ENCODE results near the gene POGLUT3. TPM values are rescaled to one million over a fixed set of nuclear protein-coding genes. Genes with fewer than 3 reads are reported as not detected.

The POGLUT3 gene
- polyA plus RNA-seq, 2 of the 4 experiments (the other 2 are of a cell fraction) = 15.3 to 22.6 TPM

DNA sequence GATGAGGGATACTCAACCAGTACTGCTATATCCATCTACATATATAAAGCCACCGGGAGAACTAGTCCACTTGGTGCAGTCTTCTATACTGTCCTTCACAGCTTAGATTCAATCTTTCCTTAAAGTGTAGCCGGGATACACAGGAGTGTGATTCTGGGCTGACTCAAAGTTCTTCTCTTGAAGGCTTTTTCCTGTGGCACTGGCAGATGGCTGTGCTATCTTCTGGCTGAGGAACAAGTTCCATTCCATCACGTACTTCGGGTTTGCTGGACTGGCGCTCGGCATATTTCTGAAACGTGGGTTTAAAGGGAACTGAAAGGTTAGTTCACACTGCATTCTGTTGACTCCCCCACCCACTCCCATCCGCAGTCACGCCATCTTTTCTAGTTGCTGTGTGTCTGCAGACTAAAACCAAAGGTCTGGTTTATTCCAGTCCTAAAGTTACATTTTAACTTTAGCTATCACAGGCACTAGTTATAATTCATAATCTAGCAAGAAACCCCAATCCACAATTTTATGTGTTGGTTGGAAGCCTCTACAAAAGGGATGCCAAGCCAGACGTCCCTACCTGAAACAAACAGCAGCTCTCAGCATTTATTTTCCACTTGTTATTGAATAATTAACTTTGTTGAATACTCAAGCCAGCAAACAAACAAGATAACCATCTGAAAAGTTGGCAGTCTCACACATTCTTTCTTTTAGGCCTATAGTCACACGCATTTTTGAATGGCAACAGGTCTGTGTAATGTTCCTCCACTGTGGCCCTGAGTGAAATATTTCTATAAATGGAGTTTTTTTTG is 23.3 kb downstream of the POGLUT3 start (continued):
- no peak for TF ChIP-seq ESRRA (IDR thresholded peaks at IDR 0.05; ENCODE audit: borderline replicate concordance, low read length)
- TF ChIP-seq ZSCAN20 (CRISPR knock-in tag; IDR thresholded peaks at IDR 0.05) = no peak
- TF ChIP-seq ZC3H11A (IDR thresholded peaks at IDR 0.05) = no peak

DNA sequence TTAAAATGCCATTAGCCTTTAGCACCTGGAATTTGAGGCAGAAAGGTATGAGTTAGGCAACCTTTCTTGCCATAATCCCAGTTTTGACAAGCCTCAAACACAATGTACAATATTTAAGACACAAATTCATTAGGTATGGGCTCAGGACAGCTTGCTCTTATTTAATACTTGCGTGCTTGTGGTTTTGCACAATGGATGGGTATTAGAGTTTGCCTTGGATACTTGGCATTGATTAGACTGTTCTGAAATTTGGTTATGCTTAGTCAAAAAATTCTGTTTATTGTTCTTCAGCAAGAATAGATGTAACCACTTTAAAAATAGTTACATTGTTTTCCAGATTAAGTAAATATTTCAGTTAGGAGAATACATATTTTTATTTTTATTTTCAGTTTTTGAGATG is 25.5 kb downstream of the POGLUT3 start:
- no peak for TF ChIP-seq POLR2AphosphoS2 (conservative IDR thresholded peaks at IDR 0.05; ENCODE audit: low read length)
- no peak for TF ChIP-seq JUN (IDR thresholded peaks at IDR 0.05)
- TF ChIP-seq HOXA7 (CRISPR knock-in tag; IDR thresholded peaks at IDR 0.05) = no peak
- TF ChIP-seq, protein P1, sequence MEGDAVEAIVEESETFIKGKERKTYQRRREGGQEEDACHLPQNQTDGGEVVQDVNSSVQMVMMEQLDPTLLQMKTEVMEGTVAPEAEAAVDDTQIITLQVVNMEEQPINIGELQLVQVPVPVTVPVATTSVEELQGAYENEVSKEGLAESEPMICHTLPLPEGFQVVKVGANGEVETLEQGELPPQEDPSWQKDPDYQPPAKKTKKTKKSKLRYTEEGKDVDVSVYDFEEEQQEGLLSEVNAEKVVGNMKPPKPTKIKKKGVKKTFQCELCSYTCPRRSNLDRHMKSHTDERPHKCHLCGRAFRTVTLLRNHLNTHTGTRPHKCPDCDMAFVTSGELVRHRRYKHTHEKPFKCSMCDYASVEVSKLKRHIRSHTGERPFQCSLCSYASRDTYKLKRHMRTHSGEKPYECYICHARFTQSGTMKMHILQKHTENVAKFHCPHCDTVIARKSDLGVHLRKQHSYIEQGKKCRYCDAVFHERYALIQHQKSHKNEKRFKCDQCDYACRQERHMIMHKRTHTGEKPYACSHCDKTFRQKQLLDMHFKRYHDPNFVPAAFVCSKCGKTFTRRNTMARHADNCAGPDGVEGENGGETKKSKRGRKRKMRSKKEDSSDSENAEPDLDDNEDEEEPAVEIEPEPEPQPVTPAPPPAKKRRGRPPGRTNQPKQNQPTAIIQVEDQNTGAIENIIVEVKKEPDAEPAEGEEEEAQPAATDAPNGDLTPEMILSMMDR (IDR thresholded peaks at IDR 0.05) = no peak
- TF ChIP-seq PHF8 (IDR thresholded peaks at IDR 0.05; ENCODE audit: borderline replicate concordance, low read depth) = no peak
- no peak for TF ChIP-seq HEYL (CRISPR knock-in tag; IDR thresholded peaks at IDR 0.05)
- TF ChIP-seq JUNB (IDR thresholded peaks at IDR 0.05) = no peak
- TF ChIP-seq, protein P2, sequence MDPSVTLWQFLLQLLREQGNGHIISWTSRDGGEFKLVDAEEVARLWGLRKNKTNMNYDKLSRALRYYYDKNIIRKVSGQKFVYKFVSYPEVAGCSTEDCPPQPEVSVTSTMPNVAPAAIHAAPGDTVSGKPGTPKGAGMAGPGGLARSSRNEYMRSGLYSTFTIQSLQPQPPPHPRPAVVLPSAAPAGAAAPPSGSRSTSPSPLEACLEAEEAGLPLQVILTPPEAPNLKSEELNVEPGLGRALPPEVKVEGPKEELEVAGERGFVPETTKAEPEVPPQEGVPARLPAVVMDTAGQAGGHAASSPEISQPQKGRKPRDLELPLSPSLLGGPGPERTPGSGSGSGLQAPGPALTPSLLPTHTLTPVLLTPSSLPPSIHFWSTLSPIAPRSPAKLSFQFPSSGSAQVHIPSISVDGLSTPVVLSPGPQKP (IDR thresholded peaks at IDR 0.05; ENCODE audit: low read depth, low read length) = no peak
- no peak for TF ChIP-seq TFCP2L1 (CRISPR knock-in tag; IDR thresholded peaks at IDR 0.05)
- TF ChIP-seq HMGXB4 (CRISPR knock-in tag; IDR thresholded peaks at IDR 0.05; ENCODE audit: borderline replicate concordance) = no peak
- no peak for TF ChIP-seq CEBPB (IDR thresholded peaks at IDR 0.05)
- no peak for TF ChIP-seq ZFP36 (IDR thresholded peaks at IDR 0.05; ENCODE audit: borderline replicate concordance, partially characterized antibody)
- no peak for TF ChIP-seq RNF2 (IDR thresholded peaks at IDR 0.05; ENCODE audit: borderline replicate concordance, low read depth)
- TF ChIP-seq CBX2 (IDR thresholded peaks at IDR 0.05; ENCODE audit: borderline replicate concordance, low read depth) = no peak
- TF ChIP-seq RARB (CRISPR knock-in tag; IDR thresholded peaks at IDR 0.05) = no peak
- no peak for TF ChIP-seq KDM1A (IDR thresholded peaks at IDR 0.05; ENCODE audit: low read depth)
- TF ChIP-seq TP53 (CRISPR knock-in tag; IDR thresholded peaks at IDR 0.05) = no peak
- TF ChIP-seq FOXS1 (CRISPR knock-in tag; IDR thresholded peaks at IDR 0.05) = no peak
- TF ChIP-seq NPAS2 (CRISPR knock-in tag; IDR thresholded peaks at IDR 0.05; ENCODE audit: borderline replicate concordance) = no peak
- TF ChIP-seq POLR2A (IDR thresholded peaks at IDR 0.05; ENCODE audit: low read length) = no peak
- Histone ChIP-seq H3K9me3 (no peaks in the 10 kb centered on the region), H3K4me1 (no peaks in the 10 kb centered on the region), H3K4me3 (no peak overlapping the region), H3K4me2 (no peak overlapping the region), H3K27ac (no peak overlapping the region)
- ATAC-seq (no peak), FAIRE-seq (no peak), DNase-seq (ENCODE audit: low read depth in 1 of 2, low spot score in 1 of 2) (no peak)
- CTCF ChIA-PET = no interaction called here
- POLR2A ChIA-PET = no interaction called here
- 100% methylated on average over 1 of the region's 1 CpG for WGBS (ENCODE audit: missing lambda C conversion rate)

Measured in A549 (cell line).